Lung (tissue), 12 donors: ENCODE measurements around the gene CRACR2B. TPM values are rescaled to one million over a fixed set of nuclear protein-coding genes. Genes with fewer than 3 reads are reported as not detected.

Experiments
- ATAC-seq: fragments of 200-7000 bp; cut with Tn5 transposase; one replicate; pipeline ENCODE4 v1.9.1; 2020; ENCODE audit warnings: moderate number of reproducible peaks; ENCODE audit not compliant: insufficient read depth, low FRiP score
- DNase-seq, 3 donors: peaks; one replicate each; pipeline ENCODE4 v3.0.0-alpha.2; 2013 to 2017
- H3K27ac ChIP-seq, 2 donors: one replicate each; pipeline ENCODE4 v1.5.1; 2013; ENCODE audit warnings: mild to moderate bottlenecking in 2 of 2, moderate library complexity in 2 of 2, control low read depth in 1 of 2, inconsistent platforms in 1 of 2, low read depth in 1 of 2, low read length in 1 of 2
- H3K27me3 ChIP-seq, 3 donors: one replicate each; pipeline ENCODE4 v1.5.1; 2013; ENCODE audit warnings: low read length in 2 of 3; ENCODE audit not compliant: control insufficient read depth in 3 of 3, insufficient read depth in 3 of 3
- H3K36me3 ChIP-seq, 4 donors: one replicate each; pipeline ENCODE4 v1.5.1; 2013; ENCODE audit warnings: low read length in 4 of 4, mild to moderate bottlenecking in 1 of 4, moderate library complexity in 1 of 4; ENCODE audit not compliant: control insufficient read depth in 4 of 4, insufficient read depth in 4 of 4
- H3K4me1 ChIP-seq, 5 donors: one replicate each; pipeline ENCODE4 v1.5.1; 2013; ENCODE audit warnings: low read length in 5 of 5, mild to moderate bottlenecking in 2 of 5, moderate library complexity in 1 of 5; ENCODE audit not compliant: control insufficient read depth in 5 of 5, insufficient read depth in 5 of 5
- H3K4me3 ChIP-seq: one replicate; pipeline ENCODE4 v1.5.1; 2013; ENCODE audit warnings: mild to moderate bottlenecking, control low read depth, moderate library complexity
- H3K9ac ChIP-seq, 2 donors: one replicate each; pipeline ENCODE4 v1.5.1; 2013; ENCODE audit warnings: low read length in 2 of 2, control low read depth in 1 of 2; ENCODE audit not compliant: insufficient read depth in 1 of 2
- H3K9me3 ChIP-seq, 4 donors: one replicate each; pipeline ENCODE4 v1.5.1; 2013; ENCODE audit warnings: low read length in 3 of 4, mild to moderate bottlenecking in 1 of 4, moderate library complexity in 1 of 4; ENCODE audit not compliant: control insufficient read depth in 4 of 4, insufficient read depth in 3 of 4
- WGBS, 2 donors: extraction: QIAGEN DNeasy Blood & Tissue Kit; methylation state at CpG; one replicate each; pipeline ENCODE4 v1.1.7; 2013; 5-methylcytosine and 5-hydroxymethylcytosine counted together
- polyA plus RNA-seq, 2 donors: library from polyadenylated mRNA; stranded (reverse); fragments of 200-250 nt; gene quantifications; one replicate each; pipeline ENCODE4 v1.2.1, GENCODE V29; 2013
- total RNA-seq, 2 donors: library from RNA; depleted of rRNA in 1 of 2; stranded (reverse); fragments of >200 nt in 1 of 2; gene quantifications; one replicate each; pipeline ENCODE4 v1.2.1, GENCODE V29; 2014 to 2021
- TF ChIP-seq, protein P1 (sequence below): IDR thresholded peaks from 2 replicates; pipeline ENCODE4 v1.5.1; 2012; ENCODE audit warnings: mild to moderate bottlenecking; ENCODE audit errors: control extremely low read depth, extremely low read depth
- donor health status: control.
- donor health status: control.
- donor health status: Bipolar disorder and iron deficiency.
- donor health status: healthy.
- donor health status: DM: yes; HTN: yes; CAD: no.

CRACR2B gene
- total and polyA plus RNA-seq, 4 donors: 17.9 to 45.1 (median 31.7) TPM

GRCh38 chr11:799641-800316, 27.9 kb upstream of the CRACR2B start:
- TF ChIP-seq, protein P1, sequence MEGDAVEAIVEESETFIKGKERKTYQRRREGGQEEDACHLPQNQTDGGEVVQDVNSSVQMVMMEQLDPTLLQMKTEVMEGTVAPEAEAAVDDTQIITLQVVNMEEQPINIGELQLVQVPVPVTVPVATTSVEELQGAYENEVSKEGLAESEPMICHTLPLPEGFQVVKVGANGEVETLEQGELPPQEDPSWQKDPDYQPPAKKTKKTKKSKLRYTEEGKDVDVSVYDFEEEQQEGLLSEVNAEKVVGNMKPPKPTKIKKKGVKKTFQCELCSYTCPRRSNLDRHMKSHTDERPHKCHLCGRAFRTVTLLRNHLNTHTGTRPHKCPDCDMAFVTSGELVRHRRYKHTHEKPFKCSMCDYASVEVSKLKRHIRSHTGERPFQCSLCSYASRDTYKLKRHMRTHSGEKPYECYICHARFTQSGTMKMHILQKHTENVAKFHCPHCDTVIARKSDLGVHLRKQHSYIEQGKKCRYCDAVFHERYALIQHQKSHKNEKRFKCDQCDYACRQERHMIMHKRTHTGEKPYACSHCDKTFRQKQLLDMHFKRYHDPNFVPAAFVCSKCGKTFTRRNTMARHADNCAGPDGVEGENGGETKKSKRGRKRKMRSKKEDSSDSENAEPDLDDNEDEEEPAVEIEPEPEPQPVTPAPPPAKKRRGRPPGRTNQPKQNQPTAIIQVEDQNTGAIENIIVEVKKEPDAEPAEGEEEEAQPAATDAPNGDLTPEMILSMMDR: no peak

DNA sequence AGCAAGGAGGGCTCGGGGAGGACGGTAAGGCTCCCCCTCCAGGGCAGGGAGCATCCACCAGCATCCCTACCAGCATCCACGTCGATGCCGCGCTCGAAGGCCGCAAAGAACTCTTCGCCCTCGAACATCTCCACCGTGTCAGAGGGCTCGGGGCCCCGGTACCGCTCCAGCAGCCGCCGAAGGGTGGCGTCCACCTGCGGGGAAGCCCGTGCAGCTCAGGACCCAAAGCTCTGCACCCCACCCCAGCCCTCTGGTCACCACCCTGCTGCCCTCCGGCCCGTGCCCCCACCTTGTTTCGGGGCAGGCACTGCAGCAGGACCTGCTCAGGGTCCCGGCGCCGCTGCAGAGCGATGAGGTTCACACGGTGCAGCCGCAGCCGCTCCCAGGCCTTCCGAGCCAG, 27.2 kb upstream of the CRACR2B start:
- Histone ChIP-seq H3K9ac (no peak overlapping the region), H3K4me3 (no peak overlapping the region), H3K9me3 (no peaks in the 10 kb centered on the region), H3K36me3 (peaks cover 0 to 16% (median 3%) of the 10 kb centered on the region in 4 donors), H3K27me3 (no peaks in the 10 kb centered on the region), H3K27ac (no peak overlapping the region), H3K4me1 (peaks cover 0 to 25% (median 22%) of the 10 kb centered on the region in 5 donors)
- ATAC-seq (no peak), DNase-seq (no peak)
- WGBS, 2 donors: 93 to 96% methylated on average over 24 to 30 of the region's 30 CpGs
- TF ChIP-seq, protein P1: no peak

More at GRCh38 chr11:799641-800316, 27.9 kb upstream of the CRACR2B start:
- Histone ChIP-seq H3K4me1 (peaks cover 0 to 27% (median 24%) of the 10 kb centered on the region in 5 donors), H3K36me3 (peaks cover 0 to 16% (median 3%) of the 10 kb centered on the region in 4 donors), H3K27me3 (no peaks in the 10 kb centered on the region), H3K27ac (no peak overlapping the region), H3K9ac (no peak overlapping the region), H3K4me3 (no peak overlapping the region), H3K9me3 (no peaks in the 10 kb centered on the region)
- no peak for ATAC-seq
- WGBS, 2 donors: 96 to 97% methylated on average over 32 of the region's 32 CpGs
- no peak for DNase-seq

DNA sequence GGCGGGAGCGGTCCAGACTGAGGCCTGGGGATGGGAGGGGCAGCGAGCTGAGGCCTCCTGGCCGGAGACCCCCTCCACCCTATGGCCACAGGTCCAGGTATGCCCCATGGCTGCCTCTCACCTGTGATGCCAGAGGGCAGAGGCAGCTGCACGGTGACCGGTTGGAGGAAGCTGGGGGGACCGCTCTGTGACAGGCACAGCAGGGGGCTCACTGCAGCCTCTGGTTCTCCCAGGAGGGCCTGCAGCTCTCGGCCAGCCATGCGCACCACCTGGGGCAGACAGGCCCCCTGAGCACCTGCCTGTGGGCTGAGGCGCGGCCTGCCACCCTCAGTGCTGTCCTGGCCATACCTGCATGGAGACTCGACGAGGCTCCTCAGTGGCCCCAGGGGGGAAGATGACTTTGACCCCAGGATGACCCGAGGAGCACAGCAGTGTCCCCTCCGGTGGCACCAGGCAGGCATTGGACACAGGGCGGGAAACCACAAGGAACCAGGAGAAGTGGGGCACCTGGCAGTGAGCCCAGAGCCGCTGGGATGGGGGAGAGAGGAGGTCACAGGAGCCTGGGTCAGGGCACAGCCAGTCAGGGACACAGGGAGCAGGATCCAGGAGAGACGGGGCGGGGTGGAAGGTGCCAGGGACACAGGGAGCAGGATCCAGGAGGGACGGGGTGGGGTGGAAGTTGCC, 26.5 kb upstream of the CRACR2B start:
- H3K27ac ChIP-seq: no peak overlapping the region
- TF ChIP-seq, protein P1: no peak
- H3K9ac ChIP-seq: no peak overlapping the region
- H3K9me3 ChIP-seq: no peaks in the 10 kb centered on the region
- WGBS, 2 donors: 92 to 96% methylated on average over 19 to 20 of the region's 20 CpGs
- H3K36me3 ChIP-seq: peaks cover 0 to 16% (median 3%) of the 10 kb centered on the region in 4 donors
- ATAC-seq (no peak), DNase-seq (no peak)
- peaks cover 0 to 26% (median 17%) of the 10 kb centered on the region in 5 donors for H3K4me1 ChIP-seq
- H3K27me3 ChIP-seq: no peaks in the 10 kb centered on the region
- H3K4me3 ChIP-seq: no peak overlapping the region
